Thymus (tissue), 11 donors: Measurements from ENCODE around the gene ADGRB3. TPM values are rescaled to one million over a fixed set of nuclear protein-coding genes. Genes with fewer than 3 reads are reported as not detected.

Source experiments
- DNase-seq, 9 donors: peaks; one replicate each; pipeline ENCODE4 v3.0.0-alpha.2; 2013; ENCODE audit warnings: low spot score in 9 of 9, low read depth in 6 of 9, missing footprints in 1 of 9
- H3K27ac ChIP-seq, 2 donors: one replicate each; pipeline ENCODE4 v1.5.1; 2013; ENCODE audit warnings: control low read depth in 1 of 2, low read depth in 1 of 2, low read length in 1 of 2, mild to moderate bottlenecking in 1 of 2, moderate library complexity in 1 of 2
- H3K27me3 ChIP-seq, 2 donors: one replicate each; pipeline ENCODE4 v1.5.1; 2013; ENCODE audit warnings: low read length in 1 of 2; ENCODE audit not compliant: control insufficient read depth in 2 of 2, insufficient read depth in 1 of 2
- H3K36me3 ChIP-seq, 2 donors: one replicate each; pipeline ENCODE4 v1.5.1; 2013; ENCODE audit warnings: low read length in 1 of 2, mild to moderate bottlenecking in 1 of 2, moderate library complexity in 1 of 2; ENCODE audit not compliant: control insufficient read depth in 2 of 2, insufficient read depth in 2 of 2
- H3K4me1 ChIP-seq, 2 donors: one replicate each; pipeline ENCODE4 v1.5.1; 2013; ENCODE audit warnings: low read length in 2 of 2; ENCODE audit not compliant: control insufficient read depth in 2 of 2, insufficient read depth in 2 of 2
- H3K4me3 ChIP-seq, 2 donors: one replicate each; pipeline ENCODE4 v1.5.1; 2013; ENCODE audit warnings: low read length in 2 of 2, control low read depth in 1 of 2, mild to moderate bottlenecking in 1 of 2
- H3K9me3 ChIP-seq, 2 donors: one replicate each; pipeline ENCODE4 v1.5.1; 2013; ENCODE audit warnings: low read length in 1 of 2, mild to moderate bottlenecking in 1 of 2; ENCODE audit not compliant: control insufficient read depth in 2 of 2, insufficient read depth in 1 of 2
- whole genome bisulfite sequencing: extraction: QIAGEN DNeasy Blood & Tissue Kit; methylation state at CpG from one replicate; pipeline ENCODE4 v1.1.7; 2013; 5-methylcytosine and 5-hydroxymethylcytosine counted together
- polyA plus RNA-seq: library from polyadenylated mRNA; stranded (reverse); fragments of 200-250 nt; gene quantifications from one replicate; pipeline ENCODE4 v1.2.3, GENCODE V29; 2013
- total RNA-seq: library from RNA; stranded (reverse); fragments of 120-200 nt; gene quantifications from one replicate; pipeline ENCODE4 v1.2.4, GENCODE V29; 2013
- donor health status: healthy.

The ADGRB3 gene
- total and polyA plus RNA-seq, 2 donors = 0.09 TPM

- H3K27me3 ChIP-seq = no peaks in the 10 kb centered on the region
- H3K9me3 ChIP-seq = no peaks in the 10 kb centered on the region
- no peak overlapping the region for H3K27ac ChIP-seq
- no peaks in the 10 kb centered on the region for H3K4me1 ChIP-seq
- no peaks in the 10 kb centered on the region for H3K36me3 ChIP-seq
- 88% methylated on average over 1 of the region's 1 CpG for WGBS
- DNase-seq = no peak
- H3K4me3 ChIP-seq = no peak overlapping the region
Measured at GRCh38 chr6:69378326-69378725, 743.2 kb downstream of the ADGRB3 start.

GRCh38 chr6:69379518-69379917, 744.4 kb downstream of the ADGRB3 start:
- H3K27ac ChIP-seq = no peak overlapping the region
- H3K27me3 ChIP-seq = no peaks in the 10 kb centered on the region
- H3K9me3 ChIP-seq = no peaks in the 10 kb centered on the region
- no peak for DNase-seq
- H3K4me1 ChIP-seq = no peaks in the 10 kb centered on the region
- 91% methylated on average over 3 of the region's 3 CpGs for WGBS
- H3K36me3 ChIP-seq = no peaks in the 10 kb centered on the region
- H3K4me3 ChIP-seq = no peak overlapping the region

GRCh38 chr6:69383627-69384026, 748.5 kb downstream of the ADGRB3 start:
- Histone ChIP-seq H3K36me3 (no peaks in the 10 kb centered on the region), H3K4me1 (no peaks in the 10 kb centered on the region), H3K9me3 (no peaks in the 10 kb centered on the region), H3K27me3 (no peaks in the 10 kb centered on the region), H3K27ac (no peak overlapping the region), H3K4me3 (no peak overlapping the region)
- WGBS = 94% methylated on average over 3 of the region's 3 CpGs
- DNase-seq = no peak

- Histone ChIP-seq H3K4me1 (no peaks in the 10 kb centered on the region), H3K9me3 (no peaks in the 10 kb centered on the region), H3K27ac (no peak overlapping the region), H3K36me3 (no peaks in the 10 kb centered on the region), H3K4me3 (no peak overlapping the region), H3K27me3 (no peaks in the 10 kb centered on the region)
- 78% methylated on average over 5 of the region's 5 CpGs for WGBS
- DNase-seq = no peak
Measured at GRCh38 chr6:69386426-69386825, 751.3 kb downstream of the ADGRB3 start.

- H3K4me3 ChIP-seq = no peak overlapping the region
- no peak overlapping the region for H3K27ac ChIP-seq
- WGBS = 37% methylated on average over 4 of the region's 4 CpGs
- H3K36me3 ChIP-seq = no peaks in the 10 kb centered on the region
- no peaks in the 10 kb centered on the region for H3K4me1 ChIP-seq
- no peaks in the 10 kb centered on the region for H3K9me3 ChIP-seq
- H3K27me3 ChIP-seq = no peaks in the 10 kb centered on the region
- no peak for DNase-seq
Measured at GRCh38 chr6:69390125-69390524, 755.0 kb downstream of the ADGRB3 start.

- no peak for DNase-seq
- Histone ChIP-seq H3K27me3 (no peaks in the 10 kb centered on the region), H3K4me3 (no peak overlapping the region), H3K36me3 (no peaks in the 10 kb centered on the region), H3K27ac (no peak overlapping the region), H3K9me3 (no peaks in the 10 kb centered on the region), H3K4me1 (no peaks in the 10 kb centered on the region)
- WGBS = 88% methylated on average over 6 of the region's 6 CpGs
Measured at GRCh38 chr6:69391106-69391505, 756.0 kb downstream of the ADGRB3 start.

GRCh38 chr6:69392745-69393144, 757.7 kb downstream of the ADGRB3 start:
- WGBS = 83% methylated on average over 7 of the region's 7 CpGs

GRCh38 chr6:69398311-69398710, 763.2 kb downstream of the ADGRB3 start:
- H3K27ac ChIP-seq = no peak overlapping the region
- no peaks in the 10 kb centered on the region for H3K4me1 ChIP-seq
- H3K9me3 ChIP-seq = no peaks in the 10 kb centered on the region
- H3K27me3 ChIP-seq = no peaks in the 10 kb centered on the region
- no peak for DNase-seq
- H3K36me3 ChIP-seq = no peaks in the 10 kb centered on the region
- 74% methylated on average over 3 of the region's 3 CpGs for WGBS
- H3K4me3 ChIP-seq = no peak overlapping the region

More at GRCh38 chr6:69392745-69393144, 757.7 kb downstream of the ADGRB3 start:
- Histone ChIP-seq H3K27ac (no peak overlapping the region), H3K4me1 (no peaks in the 10 kb centered on the region), H3K27me3 (no peaks in the 10 kb centered on the region), H3K4me3 (no peak overlapping the region), H3K36me3 (no peaks in the 10 kb centered on the region), H3K9me3 (no peaks in the 10 kb centered on the region)
- peak in 1 of 9 donors; percentile 1 for DNase-seq

- WGBS = 96% methylated on average over 2 of the region's 2 CpGs
- Histone ChIP-seq H3K36me3 (no peaks in the 10 kb centered on the region), H3K27me3 (no peaks in the 10 kb centered on the region), H3K27ac (no peak overlapping the region), H3K4me1 (no peaks in the 10 kb centered on the region), H3K9me3 (no peaks in the 10 kb centered on the region), H3K4me3 (no peak overlapping the region)
- no peak for DNase-seq
Measured at GRCh38 chr6:69398729-69399128, 763.6 kb downstream of the ADGRB3 start.

GRCh38 chr6:69408886-69409285, 773.8 kb downstream of the ADGRB3 start:
- Histone ChIP-seq H3K4me1 (no peaks in the 10 kb centered on the region), H3K4me3 (no peak overlapping the region), H3K27me3 (no peaks in the 10 kb centered on the region), H3K9me3 (peaks cover 0 to 5% of the 10 kb centered on the region in 2 donors), H3K36me3 (no peaks in the 10 kb centered on the region), H3K27ac (no peak overlapping the region)
- DNase-seq = no peak
- WGBS = 60% methylated on average over 3 of the region's 3 CpGs
